ENCODE measurements around the gene GRK5. TPM values are rescaled to one million over a fixed set of nuclear protein-coding genes. Genes with fewer than 3 reads are reported as not detected.
A peak's percentile ranks its signal among the peaks of the same experiment; 100 is the strongest.

GRK5 gene
- total RNA-seq, 1 experiment from 2014 or later = 2.3 TPM

GRCh38 chr10:119445311-119445934 lies 238.1 kb downstream of the GRK5 start:
- Mint-ChIP-seq H3K27me3 (ENCODE audit: low read depth) (no peaks in the 10 kb centered on the region; the same call in 1 of the 2 replicates), H3K4me3 (no peak overlapping the region), H3K27ac (no peak overlapping the region), H3K36me3 (no peaks in the 10 kb centered on the region), H3K9me3 (no peaks in the 10 kb centered on the region), H3K4me1 (peaks cover 11% of the 10 kb centered on the region)
- peak; percentile 92 for DNase-seq (ENCODE audit: low spot score)
- ChIA-PET CTCF (interaction anchor here (0.5 to 6.5 kb wide), 46 partner anchors 9 to 437 kb away, joined by 3 to 95 read pairs (median 4); partner anchors contain the start of genes BAG3, GRK5 and NANOS1), POLR2A (no interaction called here)
- ATAC-seq = peak; percentile 82
- TF ChIP-seq CTCF (IDR thresholded peaks at IDR 0.05) (peak; percentile 97), ZSCAN18 (CRISPR knock-in tag; IDR thresholded peaks at IDR 0.05) (no peak)

GRCh38 chr10:119445935-119446317 lies 238.6 kb downstream of the GRK5 start:
- H3K4me1 Mint-ChIP-seq = peaks cover 11% of the 10 kb centered on the region
- H3K27ac Mint-ChIP-seq = no peak overlapping the region
- TF ChIP-seq GABPB1 (CRISPR knock-in tag; IDR thresholded peaks at IDR 0.05) = no peak
- TF ChIP-seq AR (CRISPR knock-in tag; IDR thresholded peaks at IDR 0.05) = no peak
- no peak for TF ChIP-seq NR3C1 (CRISPR knock-in tag; conservative IDR thresholded peaks at IDR 0.05; ENCODE audit: low read depth)
- no peak for TF ChIP-seq FOXK1 (CRISPR knock-in tag; IDR thresholded peaks at IDR 0.05)
- no peak for TF ChIP-seq RORB (CRISPR knock-in tag; IDR thresholded peaks at IDR 0.05)
- H3K4me3 Mint-ChIP-seq = no peak overlapping the region
- H3K36me3 Mint-ChIP-seq = no peaks in the 10 kb centered on the region
- H3K9me3 Mint-ChIP-seq = no peaks in the 10 kb centered on the region
- ChIA-PET POLR2A (no interaction called here), CTCF (interaction anchor here (1.0 to 6.5 kb wide), 33 partner anchors 8 to 437 kb away, joined by 3 to 95 read pairs (median 5); partner anchors contain the start of genes BAG3 and GRK5)
- H3K27me3 Mint-ChIP-seq (ENCODE audit: low read depth) = no peaks in the 10 kb centered on the region; the same call in 1 of the 2 replicates
- no peak for DNase-seq (ENCODE audit: low spot score)
- no peak for ATAC-seq

DNA sequence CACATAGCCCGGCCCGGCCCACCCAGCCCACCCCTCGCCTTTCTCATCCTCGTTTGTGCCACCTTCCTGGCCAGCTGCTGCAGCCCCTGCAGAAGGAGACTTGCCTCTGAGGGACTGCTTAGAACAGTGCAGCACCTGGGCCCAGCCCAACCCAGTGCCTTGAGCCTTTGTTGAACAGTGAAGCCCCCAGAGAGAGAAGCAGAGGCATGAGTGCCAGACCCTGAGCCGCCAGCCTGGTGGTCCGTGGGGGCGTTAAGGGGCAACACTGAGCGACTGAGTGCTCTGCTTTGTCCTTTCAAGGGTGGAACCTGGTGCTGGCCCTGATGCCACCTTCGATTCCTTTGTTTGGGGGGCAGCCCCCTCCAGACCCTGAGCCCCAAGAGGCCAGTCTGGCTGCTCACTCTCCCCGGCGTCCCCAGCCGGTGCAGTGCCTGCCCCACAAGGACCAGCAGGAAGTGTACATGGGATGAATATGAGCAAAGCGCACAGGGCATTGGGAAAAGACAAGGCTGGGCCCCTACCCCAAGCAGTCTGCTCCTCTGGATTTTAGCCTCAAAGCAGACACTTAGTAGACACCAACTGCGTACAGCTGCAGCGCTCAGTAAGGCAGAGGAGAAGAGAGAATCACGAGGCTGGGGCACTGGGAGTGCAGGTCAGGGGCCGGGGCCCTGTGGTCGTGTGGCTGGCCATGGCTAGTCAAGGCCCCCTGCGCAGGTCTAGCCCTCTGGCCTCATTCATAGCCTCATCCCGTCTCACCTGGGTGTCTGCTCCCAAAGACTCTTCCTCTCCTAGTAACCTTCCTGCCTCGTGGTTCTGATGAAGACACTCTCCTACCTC lies 239.3 kb downstream of the GRK5 start:
- Mint-ChIP-seq H3K4me3 (no peak overlapping the region), H3K9me3 (no peaks in the 10 kb centered on the region), H3K27me3 (ENCODE audit: low read depth) (no peaks in the 10 kb centered on the region; the same call in 1 of the 2 replicates), H3K27ac (no peak overlapping the region), H3K4me1 (peaks cover 11% of the 10 kb centered on the region), H3K36me3 (no peaks in the 10 kb centered on the region)
- ChIA-PET CTCF (interaction anchor here (1.6 to 6.5 kb wide), 6 partner anchors 8 to 248 kb away, joined by 12 to 95 read pairs (median 24); partner anchors contain the start of gene GRK5), POLR2A (no interaction called here)
- ATAC-seq (no peak), DNase-seq (ENCODE audit: low spot score) (no peak)
- TF ChIP-seq, protein P1, sequence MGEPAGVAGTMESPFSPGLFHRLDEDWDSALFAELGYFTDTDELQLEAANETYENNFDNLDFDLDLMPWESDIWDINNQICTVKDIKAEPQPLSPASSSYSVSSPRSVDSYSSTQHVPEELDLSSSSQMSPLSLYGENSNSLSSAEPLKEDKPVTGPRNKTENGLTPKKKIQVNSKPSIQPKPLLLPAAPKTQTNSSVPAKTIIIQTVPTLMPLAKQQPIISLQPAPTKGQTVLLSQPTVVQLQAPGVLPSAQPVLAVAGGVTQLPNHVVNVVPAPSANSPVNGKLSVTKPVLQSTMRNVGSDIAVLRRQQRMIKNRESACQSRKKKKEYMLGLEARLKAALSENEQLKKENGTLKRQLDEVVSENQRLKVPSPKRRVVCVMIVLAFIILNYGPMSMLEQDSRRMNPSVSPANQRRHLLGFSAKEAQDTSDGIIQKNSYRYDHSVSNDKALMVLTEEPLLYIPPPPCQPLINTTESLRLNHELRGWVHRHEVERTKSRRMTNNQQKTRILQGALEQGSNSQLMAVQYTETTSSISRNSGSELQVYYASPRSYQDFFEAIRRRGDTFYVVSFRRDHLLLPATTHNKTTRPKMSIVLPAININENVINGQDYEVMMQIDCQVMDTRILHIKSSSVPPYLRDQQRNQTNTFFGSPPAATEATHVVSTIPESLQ (CRISPR knock-in tag; IDR thresholded peaks at IDR 0.05) = no peak
- TF ChIP-seq CTCF (IDR thresholded peaks at IDR 0.05) (no peak), ZNF138 (CRISPR knock-in tag; conservative IDR thresholded peaks at IDR 0.05) (no peak), ZNF219 (CRISPR knock-in tag; IDR thresholded peaks at IDR 0.05; ENCODE audit: borderline replicate concordance) (no peak), USF1 (CRISPR knock-in tag; IDR thresholded peaks at IDR 0.05) (no peak)
- TF ChIP-seq, protein P2, sequence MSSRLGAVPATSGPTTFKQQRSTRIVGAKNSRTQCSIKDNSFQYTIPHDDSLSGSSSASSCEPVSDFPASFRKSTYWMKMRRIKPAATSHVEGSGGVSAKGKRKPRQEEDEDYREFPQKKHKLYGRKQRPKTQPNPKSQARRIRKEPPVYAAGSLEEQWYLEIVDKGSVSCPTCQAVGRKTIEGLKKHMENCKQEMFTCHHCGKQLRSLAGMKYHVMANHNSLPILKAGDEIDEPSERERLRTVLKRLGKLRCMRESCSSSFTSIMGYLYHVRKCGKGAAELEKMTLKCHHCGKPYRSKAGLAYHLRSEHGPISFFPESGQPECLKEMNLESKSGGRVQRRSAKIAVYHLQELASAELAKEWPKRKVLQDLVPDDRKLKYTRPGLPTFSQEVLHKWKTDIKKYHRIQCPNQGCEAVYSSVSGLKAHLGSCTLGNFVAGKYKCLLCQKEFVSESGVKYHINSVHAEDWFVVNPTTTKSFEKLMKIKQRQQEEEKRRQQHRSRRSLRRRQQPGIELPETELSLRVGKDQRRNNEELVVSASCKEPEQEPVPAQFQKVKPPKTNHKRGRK (CRISPR knock-in tag; IDR thresholded peaks at IDR 0.05; ENCODE audit: borderline replicate concordance) = no peak
- TF ChIP-seq, protein P3, sequence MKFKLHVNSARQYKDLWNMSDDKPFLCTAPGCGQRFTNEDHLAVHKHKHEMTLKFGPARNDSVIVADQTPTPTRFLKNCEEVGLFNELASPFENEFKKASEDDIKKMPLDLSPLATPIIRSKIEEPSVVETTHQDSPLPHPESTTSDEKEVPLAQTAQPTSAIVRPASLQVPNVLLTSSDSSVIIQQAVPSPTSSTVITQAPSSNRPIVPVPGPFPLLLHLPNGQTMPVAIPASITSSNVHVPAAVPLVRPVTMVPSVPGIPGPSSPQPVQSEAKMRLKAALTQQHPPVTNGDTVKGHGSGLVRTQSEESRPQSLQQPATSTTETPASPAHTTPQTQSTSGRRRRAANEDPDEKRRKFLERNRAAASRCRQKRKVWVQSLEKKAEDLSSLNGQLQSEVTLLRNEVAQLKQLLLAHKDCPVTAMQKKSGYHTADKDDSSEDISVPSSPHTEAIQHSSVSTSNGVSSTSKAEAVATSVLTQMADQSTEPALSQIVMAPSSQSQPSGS (CRISPR knock-in tag; IDR thresholded peaks at IDR 0.05; ENCODE audit: borderline replicate concordance, low read depth) = no peak
